Smooth muscle cell of the brain vasculature (primary cell): ENCODE data around the gene VIT.
"Not testable (repeated sequence)": the region's sequence is repeated elsewhere in the genome, so short reads cannot be mapped to it uniquely, and the experiment has no call there.

Experiments
- DNase-seq: peaks from one replicate; pipeline ENCODE4 v3.0.0-alpha.2; 2012; ENCODE audit warnings: low read depth, low spot score

VIT gene

DNA sequence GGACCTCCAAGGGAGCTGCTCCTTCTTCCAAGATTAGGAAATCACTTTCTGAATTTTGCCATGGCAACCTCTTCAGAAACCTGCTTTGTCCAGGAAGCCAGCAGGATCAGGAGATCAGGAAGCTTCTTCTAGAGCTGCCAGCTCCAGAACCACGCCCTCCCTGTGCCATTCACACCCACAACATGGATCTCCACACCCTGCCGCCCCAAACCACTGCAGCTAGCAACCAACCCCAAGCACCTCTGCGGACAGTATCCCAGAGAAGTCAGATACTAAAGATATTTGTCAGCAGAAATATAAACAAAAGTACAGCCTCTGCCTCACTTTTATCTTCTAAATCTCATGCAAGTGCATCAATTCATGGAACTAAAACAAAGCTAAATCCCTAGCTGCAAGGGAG lies 106.4 kb downstream of the VIT start:
- no peak for DNase-seq

DNA sequence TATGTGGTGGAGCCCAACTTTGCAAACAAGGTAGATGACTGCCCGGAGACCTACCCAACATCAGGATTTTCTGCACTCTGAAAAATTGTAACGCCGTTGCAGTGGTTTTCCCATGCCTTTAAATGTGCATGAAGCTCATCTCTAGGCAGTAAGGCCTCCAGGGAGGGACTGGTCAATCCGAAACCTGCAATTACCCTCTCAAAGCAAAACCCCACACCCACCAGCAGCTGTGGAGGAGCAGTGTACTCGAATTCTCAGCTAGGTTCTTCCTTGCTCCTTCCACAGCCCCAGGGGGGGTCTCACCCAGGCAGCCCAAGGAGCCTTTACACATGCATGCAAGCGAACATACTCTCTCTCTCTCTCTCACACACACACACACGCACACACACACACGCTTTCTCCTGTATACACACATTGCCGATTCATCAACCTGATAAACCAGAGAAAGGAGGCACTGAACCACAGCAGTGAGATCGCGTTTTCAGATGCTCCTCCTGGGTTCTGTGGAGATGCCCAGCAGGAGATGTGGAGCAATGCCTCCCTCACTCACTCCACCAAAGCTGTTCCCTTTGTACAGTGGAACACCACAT lies 109.2 kb downstream of the VIT start:
- DNase-seq = no peak

DNA sequence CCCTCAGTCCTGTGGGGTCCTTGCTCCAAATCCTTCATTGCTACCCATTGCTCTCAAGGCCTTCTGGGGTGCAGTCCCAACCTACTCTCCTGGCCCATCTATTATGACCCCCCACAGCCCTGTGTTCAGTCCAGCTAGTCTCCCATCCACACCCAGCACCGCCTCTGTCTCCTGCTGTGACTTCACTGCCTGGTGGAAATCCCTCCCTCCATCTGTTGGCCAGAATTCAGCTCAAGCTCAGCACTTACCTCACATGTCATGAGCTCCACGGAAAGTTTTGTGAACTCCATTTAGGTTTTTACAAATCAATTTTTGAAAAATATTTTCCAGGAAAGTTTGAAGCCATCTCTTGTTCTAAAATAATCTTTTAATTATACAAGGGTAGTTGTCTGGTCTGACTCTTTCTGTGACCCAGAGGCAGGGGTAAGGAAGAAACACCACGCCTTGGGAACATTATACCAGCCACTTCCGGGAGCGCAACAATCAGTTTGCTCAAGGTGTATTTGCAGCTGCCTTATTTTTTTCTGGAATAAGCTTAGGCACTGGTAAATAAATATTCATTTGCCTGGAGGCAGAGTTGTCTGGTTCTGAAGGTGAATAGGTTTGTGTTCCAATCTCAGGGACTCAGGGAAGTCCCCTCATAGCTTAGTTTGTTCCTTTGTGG lies 110.8 kb downstream of the VIT start:
- DNase-seq = no peak

DNA sequence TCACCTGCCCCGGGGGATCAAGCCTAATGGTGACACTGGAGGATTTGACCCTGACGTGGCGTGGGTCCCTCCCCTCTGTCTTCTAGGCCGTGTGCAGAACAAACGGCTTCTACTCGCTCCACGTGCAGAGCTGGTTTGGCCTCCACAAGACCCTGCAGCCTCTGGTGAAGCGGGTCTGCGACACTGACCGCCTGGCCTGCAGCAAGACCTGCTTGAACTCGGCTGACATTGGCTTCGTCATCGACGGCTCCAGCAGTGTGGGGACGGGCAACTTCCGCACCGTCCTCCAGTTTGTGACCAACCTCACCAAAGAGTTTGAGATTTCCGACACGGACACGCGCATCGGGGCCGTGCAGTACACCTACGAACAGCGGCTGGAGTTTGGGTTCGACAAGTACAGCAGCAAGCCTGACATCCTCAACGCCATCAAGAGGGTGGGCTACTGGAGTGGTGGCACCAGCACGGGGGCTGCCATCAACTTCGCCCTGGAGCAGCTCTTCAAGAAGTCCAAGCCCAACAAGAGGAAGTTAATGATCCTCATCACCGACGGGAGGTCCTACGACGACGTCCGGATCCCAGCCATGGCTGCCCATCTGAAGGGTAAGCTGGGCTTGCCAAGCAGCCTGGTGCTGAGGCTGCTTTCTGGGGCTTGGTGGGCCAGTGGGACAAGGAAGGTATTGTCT lies 112.0 kb downstream of the VIT start:
- DNase-seq = no peak

DNA sequence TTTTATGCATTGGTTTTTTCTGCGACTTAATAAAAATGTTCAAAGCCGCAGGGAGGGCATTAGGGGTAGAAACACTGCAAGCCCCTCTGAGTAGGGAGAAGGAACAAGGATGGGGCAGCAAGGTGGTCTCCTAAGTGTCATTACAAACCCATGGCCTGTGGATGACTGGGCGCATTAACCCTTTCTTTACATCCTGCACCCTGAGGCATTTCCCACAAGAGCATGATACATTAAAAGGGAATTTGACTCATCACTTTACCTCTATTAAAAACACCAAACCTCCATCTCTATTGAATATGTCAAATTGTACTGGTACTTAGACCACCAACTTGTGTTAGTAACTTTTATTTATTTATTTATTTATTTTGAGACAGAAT lies 112.5 kb downstream of the VIT start:
- DNase-seq = no peak

GRCh38 chr2:36811071-36811470 lies 114.6 kb downstream of the VIT start:
- no peak for DNase-seq

DNA sequence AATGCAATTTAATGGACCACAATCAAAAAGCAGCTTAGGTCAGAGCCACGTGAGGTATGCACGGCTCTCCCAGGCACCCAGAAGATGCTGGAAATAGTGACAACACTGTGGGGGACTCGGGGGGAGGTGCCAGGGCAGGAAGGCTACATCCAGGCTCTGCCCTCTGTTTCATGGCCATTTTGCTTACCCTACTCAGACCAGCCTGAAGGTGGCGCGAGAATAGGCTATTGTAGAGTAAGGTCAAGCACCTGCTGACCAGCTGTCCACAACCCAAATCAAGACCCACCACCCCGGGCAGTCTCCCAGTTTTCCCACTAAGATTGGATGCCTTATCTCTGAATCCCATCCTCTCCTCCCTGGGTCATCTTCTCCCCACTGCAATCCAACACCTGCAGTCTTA lies 115.7 kb downstream of the VIT start:
- DNase-seq = no peak

- no peak for DNase-seq
Observed at GRCh38 chr2:36818542-36818941, 122.0 kb downstream of the VIT start.

- no peak for DNase-seq
Observed at GRCh38 chr2:36819095-36819711, 122.7 kb downstream of the VIT start.

- no peak for DNase-seq
Observed at GRCh38 chr2:36820942-36821605, 124.6 kb downstream of the VIT start.

DNA sequence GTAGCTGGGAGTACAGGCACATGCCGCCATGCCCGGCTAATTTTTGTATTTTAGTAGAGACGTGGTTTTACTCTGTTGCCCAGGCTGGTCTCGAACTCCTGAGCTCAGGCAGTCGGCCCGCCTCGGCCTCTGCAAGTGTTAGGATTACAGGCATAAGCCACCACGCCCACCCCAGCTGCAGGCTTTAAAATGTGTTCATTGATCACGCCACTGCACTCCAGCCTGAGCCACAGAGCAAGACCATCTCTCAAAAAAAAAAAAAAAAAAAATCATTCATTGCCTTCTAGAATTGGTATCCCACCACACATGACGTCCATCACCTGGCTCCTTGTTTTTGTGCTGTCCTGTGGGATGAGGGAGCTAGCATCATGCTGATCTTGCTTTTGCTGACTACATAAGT lies 127.4 kb downstream of the VIT start:
- no peak for DNase-seq

- no peak for DNase-seq
Observed at GRCh38 chr2:36824273-36824672, 127.8 kb downstream of the VIT start.

DNA sequence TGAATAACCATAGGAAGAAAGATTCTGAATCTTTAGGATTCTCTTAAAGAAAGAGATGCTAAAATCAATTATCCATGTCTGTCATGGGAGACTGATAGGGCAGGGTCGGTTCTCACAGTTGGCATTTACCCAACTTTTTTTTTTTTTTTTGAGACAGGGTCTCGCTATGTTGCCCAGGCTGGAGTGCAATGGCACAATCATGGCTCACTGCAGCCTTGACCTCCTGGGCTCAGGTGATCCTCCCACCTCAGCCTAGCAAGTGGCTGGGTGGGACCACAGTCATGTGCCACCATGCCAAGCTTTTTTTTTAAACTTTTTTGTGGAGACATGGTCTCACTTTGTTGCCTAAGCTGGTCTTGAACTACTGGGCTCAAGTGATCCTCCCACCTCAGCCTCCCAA lies 128.2 kb downstream of the VIT start:
- not testable (repeated sequence) for DNase-seq

DNA sequence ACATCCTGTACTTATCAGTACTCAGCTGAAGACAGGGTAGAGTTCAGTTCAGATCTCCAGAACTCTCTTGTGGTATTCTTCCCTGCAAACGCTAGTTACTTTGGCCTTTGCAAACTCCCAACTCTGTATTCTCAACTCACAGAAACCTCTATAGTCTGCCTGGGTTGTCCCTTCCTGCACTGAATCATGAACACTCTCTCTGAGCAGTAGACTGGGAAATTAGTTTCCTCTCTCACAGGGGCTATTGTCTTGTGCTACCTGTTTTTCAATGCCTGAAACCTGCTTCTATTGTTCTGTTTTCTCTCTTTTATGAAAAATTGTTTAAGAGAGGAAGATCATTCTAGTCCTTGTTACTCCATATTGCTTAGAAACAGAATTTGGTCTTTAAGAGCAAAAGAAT lies 134.7 kb downstream of the VIT start:
- DNase-seq = no peak

GRCh38 chr2:36834203-36834602 lies 137.7 kb downstream of the VIT start:
- no peak for DNase-seq

- no peak for DNase-seq
Observed at GRCh38 chr2:36834731-36835524, 138.4 kb downstream of the VIT start.

DNA sequence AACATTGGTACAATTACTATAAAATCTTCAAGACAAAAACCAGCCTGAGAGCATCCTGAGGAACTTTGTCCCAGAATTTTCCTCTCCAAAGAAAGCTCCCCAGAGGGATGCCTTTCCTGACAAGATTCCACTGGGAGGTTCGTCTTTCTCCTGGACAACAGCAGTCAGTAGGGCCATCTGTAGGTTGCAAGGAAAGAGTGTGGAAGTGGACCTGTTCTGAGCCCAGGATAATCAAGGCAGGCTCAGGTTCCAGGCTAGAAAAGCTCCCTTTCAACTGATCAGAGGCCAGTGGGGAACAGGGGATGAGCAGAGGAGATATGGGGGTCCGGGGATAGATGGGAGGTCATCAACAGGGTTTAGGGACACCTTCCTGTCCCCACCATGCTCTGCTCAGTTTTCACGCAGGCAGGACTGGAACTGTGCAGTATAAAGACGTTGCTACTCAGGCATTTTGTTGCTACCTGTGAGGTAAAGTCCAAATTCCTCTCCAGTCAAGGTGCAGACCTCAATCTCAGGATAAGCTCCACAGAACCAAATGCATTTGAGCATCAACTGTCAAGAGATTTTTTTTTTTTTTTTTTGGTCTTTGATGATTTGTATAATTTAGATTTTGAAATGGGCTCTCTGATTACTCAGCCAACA lies 143.6 kb downstream of the VIT start:
- no peak for DNase-seq

DNA sequence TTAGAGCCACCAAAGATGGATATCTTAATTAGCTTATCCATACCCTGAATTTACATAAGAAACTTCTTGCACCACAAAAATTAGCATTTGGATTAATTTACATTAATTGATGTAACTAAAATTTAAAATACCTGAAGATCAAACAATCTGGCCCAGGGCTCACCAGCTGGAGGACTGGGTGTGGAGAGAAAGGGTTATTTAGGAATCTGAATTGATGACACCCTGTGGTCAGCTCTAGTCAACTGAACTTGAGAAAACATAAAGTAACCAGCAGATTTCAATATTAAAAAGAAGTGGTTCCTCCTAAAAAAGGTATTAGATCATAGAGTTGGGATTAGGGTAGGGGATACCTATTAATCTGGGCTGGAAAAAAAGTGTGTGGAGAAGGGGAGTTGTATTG lies 147.3 kb downstream of the VIT start:
- no peak for DNase-seq

- DNase-seq = no peak
Observed at GRCh38 chr2:36849265-36849664, 152.8 kb downstream of the VIT start.

DNA sequence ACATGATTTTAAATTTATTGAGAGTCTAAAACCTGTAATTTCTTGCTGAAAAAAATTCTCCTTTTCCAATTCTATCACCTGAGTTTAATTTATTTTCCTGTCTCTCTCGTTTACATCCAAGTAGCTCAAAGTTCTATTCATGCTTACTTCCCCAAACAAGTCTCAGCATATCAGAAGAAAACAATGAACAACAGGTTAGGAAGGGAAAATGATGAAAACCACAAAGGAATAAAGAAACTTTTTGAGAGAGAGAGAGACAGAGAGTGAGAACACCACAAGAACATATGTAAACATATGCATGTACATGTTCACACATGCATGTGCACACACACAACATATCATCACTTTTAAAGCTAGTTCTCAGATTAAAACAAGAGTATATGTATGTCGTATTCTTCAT lies 157.7 kb downstream of the VIT start:
- no peak for DNase-seq

DNA sequence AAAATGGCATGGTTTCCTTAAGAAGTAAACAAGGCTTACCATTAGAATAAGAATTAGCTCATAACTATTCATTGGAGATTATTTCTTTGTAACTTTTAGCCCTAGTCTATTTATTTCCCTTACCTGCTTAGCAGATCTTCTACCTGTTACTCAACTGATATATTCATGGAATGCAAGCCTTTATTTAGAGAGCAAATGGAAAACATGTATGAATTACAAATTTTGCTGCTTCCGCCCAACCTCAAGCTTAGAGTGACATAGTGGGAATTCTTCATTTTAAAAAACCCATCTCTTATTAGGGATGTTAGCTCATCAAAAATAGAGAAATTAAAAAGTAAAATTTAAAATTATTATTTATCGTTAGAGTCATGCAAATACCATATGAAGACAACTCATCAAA lies 158.9 kb downstream of the VIT start:
- no peak for DNase-seq
